Activated B cell treated with CpG ODN at 0.5 μM for 24 hours (primary cell): ENCODE results near the gene GOLPH3L. TPM values are rescaled to one million over a fixed set of nuclear protein-coding genes. Genes with fewer than 3 reads are reported as not detected.

ENCODE experiments used
- ATAC-seq: fragments of 200-7000 bp; cut with Tn5 transposase; one replicate; pipeline ENCODE4 v1.10.0; 2021; ENCODE audit warnings: low read depth, mild to moderate bottlenecking, moderate library complexity
- CTCF ChIA-PET: fragments of 350-600 bp; sonication (Branson Sonifier 250); formaldehyde crosslinking; loops from one replicate; lab custom pipeline; 2021; ENCODE audit warnings: antibody characterized with exemption; lab: Charles Lee
- POLR2A ChIA-PET: fragments of 350-600 bp; sonication (Branson Sonifier 250); formaldehyde crosslinking; loops from one replicate; lab custom pipeline; 2021; ENCODE audit warnings: antibody characterized with exemption; lab: Charles Lee
- DNase-seq: peaks from one replicate; pipeline ENCODE4 v3.0.0; 2022
- H3K27ac Mint-ChIP-seq: one replicate; pipeline ENCODE4 v1.8.0; 2020; ENCODE audit warnings: mixed read lengths
- H3K27me3 Mint-ChIP-seq: one replicate; pipeline ENCODE4 v1.8.0; 2021; ENCODE audit warnings: mixed read lengths
- H3K36me3 Mint-ChIP-seq: one replicate; pipeline ENCODE4 v1.8.0; 2021; ENCODE audit warnings: low read depth, mixed read lengths
- H3K4me1 Mint-ChIP-seq: one replicate; pipeline ENCODE4 v1.8.0; 2021; ENCODE audit warnings: mixed read lengths
- H3K4me3 Mint-ChIP-seq: one replicate; pipeline ENCODE4 v1.8.0; 2020; ENCODE audit warnings: mild to moderate bottlenecking, mixed read lengths
- H3K9me3 Mint-ChIP-seq: one replicate; pipeline ENCODE4 v1.8.0; 2020; ENCODE audit warnings: mixed read lengths
- CTCF ChIP-seq: fragments of 200-600 bp; IDR thresholded peaks from one replicate; pipeline ENCODE4 v1.8.0; 2022; ENCODE audit warnings: antibody characterized with exemption, mild to moderate bottlenecking
- intact Hi-C: fragments of 100-400 bp; cut with micrococcal nuclease; formaldehyde crosslinking; loops from one replicate; pipeline ENCODE4 v1.15.1; 2024
- total RNA-seq: library from RNA; stranded (reverse); gene quantifications from 2 replicates; pipeline ENCODE4 v1.2.3, GENCODE V29; 2022

The GOLPH3L gene
- total RNA-seq, 1 donor from 2014 or later: 19.7 TPM

DNA sequence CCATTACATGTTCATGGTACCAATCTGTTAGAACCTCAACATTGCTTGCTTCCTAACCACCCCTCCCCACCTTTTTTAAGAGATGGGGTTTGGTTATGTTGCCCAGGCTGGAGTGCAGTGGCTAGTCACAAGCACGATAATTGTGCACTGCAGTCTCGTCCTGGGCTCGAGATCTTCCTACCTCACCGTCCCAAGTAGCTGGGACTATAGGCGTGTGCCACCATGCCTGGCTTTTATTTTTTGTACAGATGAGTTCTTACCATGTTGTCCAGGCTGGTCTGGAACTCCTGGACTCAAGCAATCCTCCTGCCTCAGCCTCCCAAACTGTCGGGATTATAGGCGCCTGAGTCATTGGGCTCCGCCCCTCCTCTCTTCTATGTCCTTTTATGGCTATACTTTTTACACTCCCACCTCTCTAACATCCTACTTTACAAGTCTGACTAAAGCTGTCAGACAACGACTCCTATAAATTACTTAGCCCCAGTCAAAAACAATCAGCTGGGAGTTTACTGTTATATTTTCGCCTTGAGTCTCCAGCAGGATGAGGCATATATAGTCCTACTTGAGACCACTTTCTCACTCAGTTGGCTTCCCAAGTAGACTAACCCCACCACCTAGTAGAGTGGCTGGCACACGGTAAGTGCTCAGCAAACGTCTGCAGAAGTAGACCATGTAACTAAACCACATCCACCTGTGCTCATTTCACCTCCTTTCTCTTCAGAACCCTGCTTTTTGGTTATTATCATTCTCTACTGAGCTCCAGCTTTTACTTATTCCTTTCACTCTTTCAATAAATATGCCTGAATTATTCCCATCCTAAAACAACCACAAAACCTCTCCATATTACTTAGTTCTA, 81.4 kb downstream of the GOLPH3L start:
- H3K27me3 Mint-ChIP-seq: no peaks in the 10 kb centered on the region
- intact Hi-C loops: no loop called here
- ChIA-PET CTCF (interaction anchor here (1.5 to 17.1 kb wide), 2 partner anchors 14 to 53 kb away, joined by 4 to 358 read pairs; partner anchors contain the start of gene ENSA), POLR2A (interaction anchor here (0.6 to 14.8 kb wide), 9 partner anchors 12 to 67 kb away, joined by 3 to 272 read pairs (median 6); partner anchors contain the start of genes ENSA and MCL1)
- DNase-seq: no peak
- H3K27ac Mint-ChIP-seq: peak overlapping the region; percentile 54
- no peak for ATAC-seq
- no peaks in the 10 kb centered on the region for H3K9me3 Mint-ChIP-seq
- peaks cover 46% of the 10 kb centered on the region for H3K36me3 Mint-ChIP-seq
- peaks cover 58% of the 10 kb centered on the region for H3K4me1 Mint-ChIP-seq
- H3K4me3 Mint-ChIP-seq: no peak overlapping the region
- TF ChIP-seq CTCF: no peak

- DNase-seq (no peak), ATAC-seq (peak; percentile 53)
- Mint-ChIP-seq H3K27ac (peak overlapping the region; percentile 96), H3K9me3 (no peaks in the 10 kb centered on the region), H3K4me3 (peak overlapping the region; percentile 65), H3K4me1 (peaks cover 51% of the 10 kb centered on the region), H3K27me3 (no peaks in the 10 kb centered on the region), H3K36me3 (peaks cover 32% of the 10 kb centered on the region)
- ChIA-PET POLR2A (interaction anchor here (0.6 to 14.8 kb wide), 10 partner anchors 16 to 296 kb away, joined by 3 to 272 read pairs (median 6); partner anchors contain the start of genes ENSA and MCL1), CTCF (interaction anchor here (0.6 to 17.1 kb wide), 3 partner anchors 9 to 51 kb away, joined by 3 to 358 read pairs (median 3); no protein-coding TSS in a partner anchor)
- no peak for TF ChIP-seq CTCF
- intact Hi-C loops: loop anchor here (1.0 kb wide), 2 partner anchors 8 to 16 kb away; partner anchors contain the start of gene ENSA
Observed at GRCh38 chr1:150613061-150613920, 83.7 kb downstream of the GOLPH3L start.

- TF ChIP-seq CTCF: no peak
- ChIA-PET POLR2A (interaction anchor here (0.7 to 14.8 kb wide), 5 partner anchors 33 to 248 kb away, joined by 3 to 272 read pairs (median 5); partner anchors contain the start of genes MCL1, RPRD2 and TARS2), CTCF (interaction anchor here (17.1 kb wide), 1 partner anchor 50 kb away, joined by 358 read pairs; no protein-coding TSS in a partner anchor)
- peaks cover 30% of the 10 kb centered on the region for H3K36me3 Mint-ChIP-seq
- no peak for ATAC-seq
- H3K27ac Mint-ChIP-seq: peak overlapping the region; percentile 96
- intact Hi-C loops: no loop called here
- H3K4me3 Mint-ChIP-seq: peak overlapping the region; percentile 60
- DNase-seq: no peak
- no peaks in the 10 kb centered on the region for H3K27me3 Mint-ChIP-seq
- H3K4me1 Mint-ChIP-seq: peaks cover 51% of the 10 kb centered on the region
- no peaks in the 10 kb centered on the region for H3K9me3 Mint-ChIP-seq
Observed at GRCh38 chr1:150612014-150612345, 85.0 kb downstream of the GOLPH3L start.

DNA sequence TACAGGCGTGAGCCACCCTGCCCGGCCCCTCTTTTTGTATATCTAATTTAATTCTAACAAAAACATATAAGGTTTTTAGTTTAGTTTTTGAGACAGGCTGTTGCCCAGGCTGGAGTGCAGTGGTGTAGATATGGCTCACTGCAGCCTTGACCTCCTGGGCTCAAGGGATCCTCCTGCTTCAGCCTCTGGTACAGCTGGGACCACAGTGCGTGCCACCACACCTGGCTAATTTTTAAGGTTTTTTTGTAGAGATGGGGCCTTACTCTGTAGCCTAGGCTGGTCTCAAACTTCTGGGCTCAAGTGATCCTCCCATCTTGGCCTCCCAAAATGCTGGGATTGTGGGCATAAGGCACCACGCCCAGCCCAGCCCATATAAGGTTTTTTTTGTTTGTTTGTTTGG, 86.4 kb downstream of the GOLPH3L start:
- POLR2A ChIA-PET: interaction anchor here (2.5 to 14.8 kb wide), 3 partner anchors 18 to 48 kb away, joined by 12 to 272 read pairs (median 13); partner anchors contain the start of genes ENSA and MCL1
- DNase-seq (no peak), ATAC-seq (no peak)
- peak overlapping the region; percentile 96 for H3K27ac Mint-ChIP-seq
- no peak for TF ChIP-seq CTCF
- H3K27me3 Mint-ChIP-seq: no peaks in the 10 kb centered on the region
- no peaks in the 10 kb centered on the region for H3K9me3 Mint-ChIP-seq
- intact Hi-C loops: no loop called here
- H3K4me1 Mint-ChIP-seq: peaks cover 46% of the 10 kb centered on the region
- CTCF ChIA-PET: interaction anchor here (17.1 kb wide), 1 partner anchor 48 kb away, joined by 358 read pairs; no protein-coding TSS in a partner anchor
- H3K4me3 Mint-ChIP-seq: no peak overlapping the region
- peaks cover 20% of the 10 kb centered on the region for H3K36me3 Mint-ChIP-seq
